ENCODE results near the gene HRH2.
"Not testable (repeated sequence)": the region's sequence is repeated elsewhere in the genome, so short reads cannot be mapped to it uniquely, and the experiment has no call there.

HRH2 gene

DNA sequence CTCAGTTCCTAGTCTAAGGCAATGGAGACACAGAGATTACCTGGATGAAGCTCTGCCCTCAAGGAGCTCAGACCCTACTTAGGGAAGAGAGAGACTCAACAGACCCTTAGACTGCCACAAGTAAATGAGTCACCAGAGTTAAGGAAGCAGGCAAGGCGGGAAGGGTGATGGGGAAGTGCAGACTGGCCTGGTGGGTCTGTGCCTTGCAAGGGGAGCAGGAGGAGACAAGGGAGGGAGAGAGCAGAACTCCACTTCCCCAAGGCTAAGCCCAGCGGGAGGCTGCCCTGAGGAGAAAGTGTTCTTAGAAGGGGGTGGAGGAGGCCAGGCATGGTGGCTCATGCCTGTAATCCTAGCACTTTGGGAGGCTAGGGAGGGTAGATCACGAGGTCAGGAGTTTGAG is 83.7 kb downstream of the HRH2 start:
- DNase-seq (ENCODE audit: low read depth): no peak

DNA sequence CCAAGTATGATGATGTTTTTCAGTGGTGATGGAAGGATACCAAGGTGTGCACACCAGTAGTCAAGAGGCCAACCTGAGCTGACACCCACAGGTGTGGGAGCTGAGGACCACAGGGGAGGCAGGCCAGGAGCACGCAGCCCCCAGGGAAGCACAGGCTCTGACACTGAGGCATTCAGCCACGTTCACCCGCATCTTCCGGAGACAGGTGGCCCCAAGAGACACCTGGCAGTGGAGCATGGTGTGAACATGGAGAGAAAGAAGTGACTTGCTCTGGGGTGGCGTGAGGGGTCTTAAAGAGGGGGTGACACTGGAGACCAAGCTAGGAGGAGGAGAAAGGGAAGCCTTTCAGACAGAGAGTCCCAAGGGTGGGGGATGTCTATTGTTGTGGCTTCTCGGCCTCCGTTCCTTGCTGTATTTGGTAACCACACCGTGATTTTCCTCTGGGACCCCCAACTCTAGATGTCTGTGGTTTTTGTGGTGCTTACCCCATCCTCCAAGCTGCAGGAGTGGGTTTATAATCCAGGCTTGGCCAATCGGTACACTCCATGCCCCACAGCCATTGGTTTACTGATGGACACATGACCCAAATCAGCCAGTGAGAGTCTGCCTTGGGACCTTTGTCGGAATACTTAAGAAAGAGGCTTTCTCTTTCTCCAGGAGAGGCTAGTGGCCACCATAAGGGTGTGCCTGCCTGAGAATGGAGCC is 84.6 kb downstream of the HRH2 start:
- no peak for DNase-seq (ENCODE audit: low read depth)

DNA sequence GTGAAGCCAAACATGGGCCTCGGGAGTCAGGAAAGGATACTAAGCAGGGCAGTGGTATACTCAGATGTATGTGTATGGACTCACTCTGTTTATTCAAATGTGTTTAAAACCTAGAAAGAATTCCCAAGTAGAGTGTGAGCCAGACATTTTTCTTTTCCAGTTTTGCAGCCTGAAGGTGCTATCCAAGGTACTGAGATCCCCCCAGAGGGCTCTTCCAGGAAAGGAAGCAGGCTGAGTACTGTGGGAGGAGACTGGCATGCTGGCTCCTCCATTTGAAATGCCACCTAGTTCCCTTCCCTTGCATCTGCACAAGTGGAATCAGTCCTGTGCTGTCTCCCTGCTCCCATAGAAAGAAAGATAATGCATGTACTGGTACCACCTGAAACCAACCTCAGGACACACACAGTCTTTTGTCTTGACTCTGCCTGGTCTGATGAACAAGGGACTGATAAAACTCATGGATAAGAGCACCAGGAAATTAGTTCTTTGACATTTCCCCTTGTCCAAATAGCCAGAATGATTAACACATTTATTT is 85.9 kb downstream of the HRH2 start:
- no peak for DNase-seq (ENCODE audit: low read depth)

DNA sequence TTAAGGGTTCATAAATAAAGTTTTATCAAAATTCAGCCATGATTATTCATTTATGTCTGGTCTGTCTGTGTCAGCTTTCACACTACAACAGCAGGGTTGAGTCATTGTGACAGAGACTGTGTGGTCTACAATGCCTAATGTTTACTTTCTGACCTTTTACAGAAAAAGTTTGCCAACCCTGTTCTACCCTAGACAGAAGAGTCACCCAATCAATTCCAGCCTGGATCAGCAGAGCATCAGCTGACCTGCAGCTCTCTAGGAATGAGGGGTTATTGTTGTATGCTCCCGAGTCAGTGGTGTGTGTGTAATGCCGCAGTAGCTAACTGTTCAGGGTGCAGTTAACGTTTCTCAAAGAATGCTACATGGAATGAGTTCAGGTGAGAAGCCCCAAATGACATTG is 87.3 kb downstream of the HRH2 start:
- DNase-seq (ENCODE audit: low read depth): no peak

DNA sequence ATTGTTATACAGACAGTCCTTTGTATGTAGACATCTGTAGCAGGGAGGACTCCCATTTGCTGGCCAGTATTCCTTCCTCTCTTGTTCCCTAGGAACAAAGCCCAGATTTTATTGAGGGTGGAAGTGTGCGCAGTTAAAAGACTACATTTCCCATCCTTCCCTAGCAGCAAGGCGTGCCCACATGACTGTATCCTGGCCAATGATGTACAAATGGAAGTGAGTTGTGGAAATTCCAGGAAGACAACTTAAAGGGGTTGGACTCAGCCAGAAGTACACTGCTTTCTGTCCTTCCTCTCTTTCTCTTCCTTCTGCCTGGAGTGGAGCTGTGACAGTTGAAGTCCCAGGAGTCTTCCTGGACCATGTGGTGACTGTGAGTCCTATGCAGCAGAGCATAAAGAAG is 89.0 kb downstream of the HRH2 start:
- DNase-seq (ENCODE audit: low read depth): no peak

DNA sequence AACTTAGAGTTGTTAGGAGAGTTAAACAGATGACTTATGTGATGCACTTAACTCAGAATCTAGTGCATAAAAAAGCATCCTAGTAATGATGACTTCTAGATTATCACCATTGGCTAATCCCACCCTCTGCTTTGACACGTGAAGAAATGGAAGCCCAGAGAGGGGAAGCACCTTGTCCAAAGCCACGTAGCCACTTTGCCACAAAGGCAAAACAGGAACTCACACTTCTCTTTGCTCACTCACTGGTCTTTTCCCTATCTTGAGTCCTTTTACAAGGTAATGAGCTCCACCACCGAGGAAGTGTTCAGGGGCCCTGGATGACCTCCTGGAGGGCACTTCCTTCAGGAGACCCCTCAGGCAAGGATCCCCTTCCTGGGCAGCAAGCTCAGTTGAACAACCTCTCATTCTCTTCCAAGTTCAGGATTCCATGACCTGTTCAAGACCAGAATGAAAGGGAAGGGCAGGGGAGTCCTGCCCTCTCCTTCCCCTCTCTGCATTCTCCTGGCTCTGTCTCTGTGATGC is 89.7 kb downstream of the HRH2 start:
- no peak for DNase-seq (ENCODE audit: low read depth)

DNA sequence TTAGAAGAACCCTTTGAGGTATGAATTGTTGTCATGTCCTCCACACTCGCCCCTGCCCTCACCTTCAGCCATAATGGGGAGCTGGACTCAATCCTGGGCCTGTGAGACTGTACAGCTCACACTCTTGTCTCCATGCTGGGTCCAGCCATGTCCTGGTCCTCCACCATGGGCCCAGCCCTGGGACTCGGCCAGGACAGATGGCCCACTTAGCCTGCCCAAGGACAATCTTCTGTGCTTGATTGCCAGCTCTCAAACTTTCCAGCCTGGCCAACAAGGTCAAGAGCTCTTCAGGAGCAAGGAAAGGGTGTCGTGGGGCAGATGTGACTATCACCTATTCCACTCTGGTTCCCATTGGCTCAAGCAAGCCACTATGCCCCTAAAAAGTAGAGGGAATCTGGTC is 90.8 kb downstream of the HRH2 start:
- DNase-seq (ENCODE audit: low read depth): no peak

DNA sequence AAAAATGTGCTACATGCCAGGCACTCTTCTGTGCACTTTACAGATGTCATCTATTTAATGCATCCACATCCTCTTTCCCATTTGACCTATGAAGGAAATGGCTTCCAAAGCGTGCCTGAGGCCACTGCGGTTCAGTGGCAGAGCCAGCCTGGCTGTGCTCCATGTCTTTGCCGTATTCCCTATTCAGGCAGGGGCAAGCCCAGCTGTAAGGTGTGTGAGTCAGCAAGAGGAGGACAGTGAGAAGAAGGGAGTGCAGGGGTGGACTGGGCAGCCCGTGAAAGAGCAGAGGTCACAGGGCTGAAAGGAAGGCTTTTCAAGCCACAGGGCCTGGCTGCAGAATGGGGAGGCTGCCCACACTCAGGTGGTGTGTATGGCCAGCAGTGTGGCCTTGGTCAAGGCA is 91.7 kb downstream of the HRH2 start:
- DNase-seq (ENCODE audit: low read depth): no peak

DNA sequence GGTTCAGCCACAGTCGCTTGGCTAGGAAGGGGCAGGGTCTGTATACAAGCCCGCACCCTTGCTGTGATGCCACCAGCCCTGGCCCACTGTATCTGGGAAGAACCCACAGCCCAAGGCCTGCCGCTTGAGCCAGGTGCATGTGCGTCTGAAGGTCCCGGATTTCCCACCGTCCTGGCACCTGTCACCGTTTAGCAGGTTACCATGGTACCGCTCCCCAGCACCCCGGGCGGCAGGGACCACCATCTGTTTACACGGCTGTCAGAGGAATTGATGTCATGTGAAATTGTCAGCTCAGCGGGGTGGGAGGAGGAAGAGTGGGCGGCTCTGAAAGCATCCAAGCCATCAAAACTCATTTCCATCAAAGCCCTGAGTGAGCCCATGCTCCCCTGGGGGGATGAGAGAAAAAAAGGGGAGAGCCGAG is 92.7 kb downstream of the HRH2 start:
- DNase-seq (ENCODE audit: low read depth): no peak

DNA sequence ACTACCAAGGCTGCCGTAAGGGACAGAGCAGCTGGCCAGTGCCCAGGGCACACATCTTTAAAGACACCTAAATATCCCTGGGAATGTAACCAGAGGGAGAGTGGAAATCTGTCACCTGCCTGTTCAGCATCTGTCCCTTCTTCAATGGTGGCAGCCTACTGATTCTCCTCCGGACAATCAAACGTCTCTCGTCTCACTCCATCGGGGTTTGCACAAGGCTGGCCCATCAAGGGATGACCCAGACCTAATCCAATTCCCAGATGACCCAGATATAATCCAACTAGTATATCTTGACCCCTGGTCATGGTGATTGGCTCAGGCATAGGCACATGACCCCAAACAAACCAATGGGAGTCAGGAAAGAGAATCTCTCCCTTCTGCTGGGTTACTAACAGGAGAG is 93.5 kb downstream of the HRH2 start:
- no peak for DNase-seq (ENCODE audit: low read depth)

DNA sequence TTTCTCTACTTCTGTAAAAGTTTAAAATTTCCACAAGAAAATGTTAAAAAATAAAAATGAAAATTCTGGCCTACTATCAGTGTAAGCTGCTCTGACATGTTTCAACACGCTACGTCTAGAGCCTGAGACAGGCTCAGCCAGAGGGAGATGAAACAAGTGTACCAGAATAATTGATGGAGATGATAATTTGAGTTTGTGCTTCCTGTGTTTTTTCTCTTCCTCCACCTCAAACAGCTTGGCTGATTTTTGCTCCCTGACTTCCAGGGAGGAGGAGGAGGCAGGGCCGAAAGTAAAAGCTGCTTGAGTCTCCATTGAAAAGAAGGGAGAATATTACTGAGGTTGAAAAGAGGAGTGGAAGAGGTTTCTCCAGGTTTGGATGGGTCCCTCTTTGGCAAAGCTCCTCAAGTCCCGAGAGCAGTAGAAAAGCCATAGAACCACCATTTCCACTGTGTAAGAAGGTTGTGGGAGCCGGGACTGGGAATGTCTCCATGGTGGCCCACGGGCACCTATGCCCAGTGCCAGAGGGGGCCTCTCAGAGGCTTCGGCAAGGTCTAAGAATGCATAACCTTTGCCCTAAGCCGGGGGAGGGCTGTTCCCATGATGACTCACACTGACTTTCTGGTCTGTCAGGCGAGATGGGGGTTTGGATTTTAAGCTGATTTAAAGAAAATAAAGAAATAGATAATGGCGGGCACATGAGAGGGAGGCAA is 95.1 kb downstream of the HRH2 start:
- no peak for DNase-seq (ENCODE audit: low read depth)

DNA sequence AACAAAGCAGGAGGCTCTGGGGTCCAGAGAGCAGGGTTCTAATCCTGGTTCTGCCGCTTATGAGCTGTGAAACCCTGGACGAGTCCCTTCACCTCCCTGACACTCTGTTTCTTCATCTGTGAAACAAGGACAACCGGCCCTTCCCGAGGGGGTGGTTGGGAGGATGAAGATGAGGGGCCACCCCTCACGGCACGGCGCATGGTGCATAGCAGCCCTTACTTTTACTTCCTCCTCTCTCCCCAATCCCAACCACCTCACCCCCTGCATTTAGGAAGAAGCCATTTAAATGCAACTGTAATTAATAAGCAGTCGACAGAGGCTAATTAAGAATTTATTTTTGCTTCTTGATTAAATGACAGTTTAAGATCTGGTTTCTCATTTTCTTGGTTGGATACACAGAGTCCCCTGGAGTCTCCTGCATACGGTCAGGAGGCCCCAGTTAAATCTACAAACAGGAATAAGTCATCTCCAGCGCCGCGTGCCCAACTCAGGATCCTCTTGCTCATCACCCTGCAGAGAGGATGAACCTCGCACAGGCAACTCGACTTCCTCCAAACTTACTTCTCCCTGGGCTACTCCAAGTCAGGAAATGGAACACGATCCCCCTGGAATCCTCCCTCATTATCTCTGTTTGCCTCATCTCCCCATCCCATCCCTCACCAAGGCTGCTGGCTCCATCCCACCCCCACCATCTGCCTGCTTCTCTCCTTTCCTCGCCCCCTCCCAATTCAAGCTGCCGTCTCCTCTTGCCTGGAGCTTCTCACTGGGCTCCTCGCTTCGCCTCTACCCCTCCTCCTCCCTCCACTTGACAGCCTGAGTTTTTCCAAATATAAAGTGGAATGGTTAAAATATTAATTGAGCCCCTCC is 95.9 kb downstream of the HRH2 start:
- DNase-seq (ENCODE audit: low read depth): no peak

DNA sequence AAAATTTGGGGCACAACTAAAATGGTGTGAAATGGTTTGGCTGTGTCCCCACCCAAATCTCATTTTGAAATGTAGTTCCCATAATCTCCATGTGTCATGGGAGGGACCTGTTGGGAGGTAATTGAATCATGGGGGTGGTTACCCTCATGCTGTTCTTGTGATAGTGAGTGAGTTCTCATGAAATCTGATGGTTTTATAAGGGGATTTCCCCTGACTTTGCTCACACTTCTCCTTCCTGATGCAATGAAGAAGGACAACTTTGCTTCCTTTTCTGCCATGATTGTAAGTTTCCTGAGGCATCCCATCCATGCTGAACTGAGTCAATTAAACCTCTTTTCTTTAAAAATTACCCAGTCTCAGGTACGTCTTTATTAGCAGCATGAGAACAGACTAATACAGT is 102.1 kb downstream of the HRH2 start:
- DNase-seq (ENCODE audit: low read depth): not testable (repeated sequence)
